GM23338 (cell line): ENCODE measurements around the gene POMT2. TPM values are rescaled to one million over a fixed set of nuclear protein-coding genes. Genes with fewer than 3 reads are reported as not detected.

Source experiments
- ATAC-seq: fragments of 200-7000 bp; cut with Tn5 transposase; 3 replicates; pipeline ENCODE4 v1.9.1; 2020
- DNase-seq: peaks from one replicate; pipeline ENCODE4 v3.0.0-alpha.2; 2015; ENCODE audit warnings: low spot score
- H2AFZ ChIP-seq: fragments of 200-600 bp; sonication (generic); 2 replicates; pipeline ENCODE4 v1.8.0; 2016; ENCODE audit warnings: antibody characterized with exemption, mild to moderate bottlenecking, moderate library complexity
- H3F3A ChIP-seq: fragments of 200-600 bp; sonication (generic); replicated peaks from 2 replicates; pipeline ENCODE4 v1.8.0; 2017; ENCODE audit warnings: antibody characterized with exemption, mixed run types, low read depth
- H3K27ac ChIP-seq: fragments of 200-600 bp; sonication (generic); 2 replicates; pipeline ENCODE4 v1.6.1; 2016; ENCODE audit warnings: low read depth
- H3K27me3 ChIP-seq: fragments of 200-600 bp; sonication (generic); 2 replicates; pipeline ENCODE4 v1.8.0; 2016; ENCODE audit warnings: mild to moderate bottlenecking, mixed run types, moderate library complexity; ENCODE audit not compliant: insufficient read depth
- H3K36me3 ChIP-seq: fragments of 200-600 bp; sonication (generic); 2 replicates; pipeline ENCODE4 v1.8.0; 2016; ENCODE audit warnings: mild to moderate bottlenecking; ENCODE audit not compliant: insufficient read depth
- H3K4me1 ChIP-seq: fragments of 200-600 bp; sonication (generic); 2 replicates; pipeline ENCODE4 v1.8.0; 2016; ENCODE audit warnings: mild to moderate bottlenecking, moderate library complexity; ENCODE audit not compliant: insufficient read depth
- H3K4me2 ChIP-seq: fragments of 200-600 bp; sonication (generic); 2 replicates; pipeline ENCODE4 v1.7.1; 2017; ENCODE audit warnings: mixed run types
- H3K4me3 ChIP-seq: fragments of 200-600 bp; sonication (generic); 2 replicates; pipeline ENCODE4 v1.6.1; 2016; ENCODE audit warnings: mixed run types
- H3K79me2 ChIP-seq: fragments of 200-600 bp; sonication (generic); replicated peaks from 2 replicates; pipeline ENCODE4 v1.8.0; 2017; ENCODE audit warnings: mild to moderate bottlenecking; ENCODE audit not compliant: insufficient read depth
- H3K9me2 ChIP-seq: fragments of 200-600 bp; sonication (generic); 2 replicates; pipeline ENCODE4 v1.8.0; 2017; ENCODE audit not compliant: insufficient read depth
- H4K20me1 ChIP-seq: fragments of 200-600 bp; sonication (generic); replicated peaks from 2 replicates; pipeline ENCODE4 v1.8.0; 2017; ENCODE audit warnings: mild to moderate bottlenecking; ENCODE audit not compliant: insufficient read depth
- H3K27ac Mint-ChIP-seq: 2 replicates; pipeline ENCODE4 v1.8.0; 2020; ENCODE audit warnings: inconsistent platforms, mild to moderate bottlenecking, moderate library complexity, mixed read lengths
- H3K27me3 Mint-ChIP-seq: 3 replicates; pipeline ENCODE4 v1.8.0; 2022; ENCODE audit warnings: low read depth, mild to moderate bottlenecking, moderate library complexity, mixed read lengths, inconsistent platforms; ENCODE audit not compliant: insufficient read depth, poor library complexity
- H3K36me3 Mint-ChIP-seq: 3 replicates; pipeline ENCODE4 v1.8.0; 2021; ENCODE audit warnings: low read depth, mild to moderate bottlenecking, inconsistent platforms, moderate library complexity, mixed read lengths
- H3K4me1 Mint-ChIP-seq: 3 replicates; pipeline ENCODE4 v1.8.0; 2020; ENCODE audit warnings: mild to moderate bottlenecking, inconsistent platforms, mixed read lengths
- H3K4me3 Mint-ChIP-seq: 3 replicates; pipeline ENCODE4 v1.8.0; 2021; ENCODE audit warnings: moderate library complexity, mild to moderate bottlenecking, inconsistent platforms, mixed read lengths
- H3K9me3 Mint-ChIP-seq: 3 replicates; pipeline ENCODE4 v1.8.0; 2020; ENCODE audit warnings: moderate library complexity, mild to moderate bottlenecking, inconsistent platforms, mixed read lengths
- CREB1 ChIP-seq: fragments of 250-450 bp; sonication (Bioruptor Pico); IDR thresholded peaks from 2 replicates; pipeline ENCODE4 v1.5.0; 2020; ENCODE audit warnings: low read depth, mild to moderate bottlenecking, moderate library complexity
- ETS1 ChIP-seq: IDR thresholded peaks from 2 replicates; pipeline ENCODE4 v1.6.1; 2016; ENCODE audit warnings: antibody characterized with exemption
- EZH2 ChIP-seq: fragments of 200-600 bp; sonication (generic); IDR thresholded peaks from one replicate; pipeline ENCODE4 v1.8.0; 2017; ENCODE audit warnings: antibody characterized with exemption, mild to moderate bottlenecking, low read depth; ENCODE audit not compliant: unreplicated experiment
- EZH2phosphoT487 ChIP-seq: fragments of 200-600 bp; sonication (generic); IDR thresholded peaks from one replicate; pipeline ENCODE4 v1.8.1; 2018; ENCODE audit warnings: antibody characterized with exemption; ENCODE audit not compliant: unreplicated experiment
- JUNB ChIP-seq: IDR thresholded peaks from one replicate; pipeline ENCODE4 v1.6.1; 2016; ENCODE audit warnings: antibody characterized with exemption; ENCODE audit not compliant: unreplicated experiment
- NANOG ChIP-seq: IDR thresholded peaks from 2 replicates; pipeline ENCODE4 v1.6.1; 2016; ENCODE audit warnings: antibody characterized with exemption, borderline replicate concordance
- POLR2AphosphoS5 ChIP-seq: IDR thresholded peaks from 2 replicates; pipeline ENCODE4 v1.6.1; 2016; ENCODE audit warnings: antibody characterized with exemption, low read depth
- REST ChIP-seq: IDR thresholded peaks from one replicate; pipeline ENCODE4 v1.6.1; 2018; ENCODE audit warnings: antibody characterized with exemption; ENCODE audit not compliant: unreplicated experiment
- STAT1 ChIP-seq: IDR thresholded peaks from one replicate; pipeline ENCODE4 v1.6.1; 2016; ENCODE audit warnings: antibody characterized with exemption; ENCODE audit not compliant: unreplicated experiment
- ZNF114 ChIP-seq: fragments of 250-450 bp; sonication (Bioruptor Pico); IDR thresholded peaks from 2 replicates; pipeline ENCODE4 v1.5.0; 2020; ENCODE audit warnings: mild to moderate bottlenecking, moderate library complexity
- ZNF331 ChIP-seq: fragments of 250-450 bp; sonication (Bioruptor Pico); IDR thresholded peaks from 2 replicates; pipeline ENCODE4 v1.5.0; 2020; ENCODE audit warnings: low read depth, mild to moderate bottlenecking, moderate library complexity
- ZNF462 ChIP-seq: fragments of 250-450 bp; sonication (Bioruptor Pico); IDR thresholded peaks from 2 replicates; pipeline ENCODE4 v1.5.0; 2020; ENCODE audit warnings: mild to moderate bottlenecking, moderate library complexity
- polyA plus RNA-seq: library from polyadenylated mRNA; unstranded; fragments of >200 nt; fragmentation: Nextera tagmentation; extraction: Ambion mirVana; gene quantifications from 2 replicates; pipeline ENCODE4 v1.2.1, GENCODE V29; 2016
- total RNA-seq: library from RNA; depleted of rRNA; stranded (reverse); fragments of >200 nt; shearing (Covaris generic); gene quantifications from 2 replicates; pipeline ENCODE4 v1.2.3, GENCODE V29; 2014

POMT2 gene
- total and polyA plus RNA-seq, 2 experiments from 2014 or later: 24.3 to 29.9 TPM

GRCh38 chr14:77311217-77311616 is 9.5 kb downstream of the POMT2 start:
- H3F3A ChIP-seq: 0 out of 2 replicates have a peak, but pooled peaks cover 4% of the 10 kb centered on the region
- H2AFZ ChIP-seq: no peak overlapping the region
- H3K4me1 ChIP-seq: peaks cover 33% of the 10 kb centered on the region
- no peaks in the 10 kb centered on the region for H4K20me1 ChIP-seq
- ATAC-seq (no peak), DNase-seq (no peak)
- H3K27me3 ChIP-seq: no peaks in the 10 kb centered on the region
- no peak overlapping the region for H3K4me2 ChIP-seq
- Mint-ChIP-seq H3K27me3 (peaks cover 4% of the 10 kb centered on the region), H3K4me3 (no peak overlapping the region), H3K4me1 (peaks cover 35% of the 10 kb centered on the region), H3K27ac (no peak overlapping the region), H3K9me3 (no peaks in the 10 kb centered on the region), H3K36me3 (no peaks in the 10 kb centered on the region)
- H3K9me2 ChIP-seq: no peaks in the 10 kb centered on the region
- H3K79me2 ChIP-seq: peaks cover 33% of the 10 kb centered on the region
- TF ChIP-seq NANOG: no peak
- TF ChIP-seq EZH2: no peak
- no peak for TF ChIP-seq EZH2phosphoT487
- no peak for TF ChIP-seq POLR2AphosphoS5
- no peak overlapping the region for H3K4me3 ChIP-seq
- H3K36me3 ChIP-seq: no peaks in the 10 kb centered on the region
- H3K27ac ChIP-seq: no peak overlapping the region

- H3K4me3 ChIP-seq: no peak overlapping the region
- H3K27me3 ChIP-seq: no peaks in the 10 kb centered on the region
- DNase-seq (no peak), ATAC-seq (no peak)
- peaks cover 25% of the 10 kb centered on the region for H3K4me1 ChIP-seq
- no peak overlapping the region for H3K4me2 ChIP-seq
- H3K27ac ChIP-seq: no peak overlapping the region
- H3K4me1 Mint-ChIP-seq: peaks cover 28% of the 10 kb centered on the region
- no peaks in the 10 kb centered on the region for H3K9me3 Mint-ChIP-seq
- no peak overlapping the region for H3K27ac Mint-ChIP-seq
- H3K79me2 ChIP-seq: peaks cover 27% of the 10 kb centered on the region
- H3K36me3 Mint-ChIP-seq: no peaks in the 10 kb centered on the region
- H2AFZ ChIP-seq: no peak overlapping the region
- no peak overlapping the region for H3K4me3 Mint-ChIP-seq
- no peaks in the 10 kb centered on the region for H4K20me1 ChIP-seq
- no peaks in the 10 kb centered on the region for H3K9me2 ChIP-seq
- no peaks in the 10 kb centered on the region; the same call in 1 of the 2 replicates for H3K36me3 ChIP-seq
- peaks cover 5% of the 10 kb centered on the region for H3K27me3 Mint-ChIP-seq
- 0 out of 2 replicates have a peak, but pooled peaks cover 4% of the 10 kb centered on the region for H3F3A ChIP-seq
- TF ChIP-seq CREB1 (CRISPR knock-in tag): no peak
- no peak for TF ChIP-seq ETS1
- TF ChIP-seq JUNB: no peak
- no peak for TF ChIP-seq REST
- no peak for TF ChIP-seq ZNF331
- no peak for TF ChIP-seq STAT1
- TF ChIP-seq EZH2phosphoT487: no peak
- no peak for TF ChIP-seq ZNF462 (CRISPR knock-in tag)
- TF ChIP-seq EZH2: no peak
- TF ChIP-seq ZNF114 (CRISPR knock-in tag): no peak
- no peak for TF ChIP-seq NANOG
- no peak for TF ChIP-seq POLR2AphosphoS5
Measured at GRCh38 chr14:77310026-77310425, 10.7 kb downstream of the POMT2 start.
